ENCODE measurements around the gene ABLIM1. TPM values are rescaled to one million over a fixed set of nuclear protein-coding genes. Genes with fewer than 3 reads are reported as not detected.

The ABLIM1 gene
- total RNA-seq, 1 donor from 2014 or later = 70.0 TPM

DNA sequence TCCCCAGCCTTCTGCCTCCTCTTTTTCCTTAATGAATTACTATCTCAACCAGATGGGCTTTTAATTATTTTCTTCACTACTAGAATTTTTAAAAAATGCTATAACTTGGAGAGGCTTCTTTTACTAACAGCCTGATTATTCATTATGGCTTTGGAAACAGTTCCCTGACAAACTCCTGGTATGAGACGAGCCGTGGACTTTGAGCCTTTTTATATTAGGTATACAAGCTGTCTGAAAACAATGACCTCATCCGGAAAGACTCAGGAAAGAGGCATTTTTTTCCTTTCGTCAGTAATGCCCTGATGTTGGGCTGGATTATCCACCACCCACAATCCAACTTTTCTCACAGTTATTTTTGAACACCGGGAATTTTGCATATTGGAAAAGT, 26.7 kb upstream of the ABLIM1 start:
- Histone ChIP-seq H2AFZ (ENCODE audit: low read depth, low read length) (no peak overlapping the region), H3K79me2 (ENCODE audit: insufficient read depth, low read length) (no peaks in the 10 kb centered on the region), H3K4me1 (ENCODE audit: insufficient read depth, low read length) (peaks cover 43% of the 10 kb centered on the region), H3K27ac (ENCODE audit: low read depth, low read length) (peak overlapping the region; percentile 82), H3K4me2 (ENCODE audit: low read length) (peak overlapping the region; percentile 82), H3K27me3 (ENCODE audit: insufficient read depth, low read length) (no peaks in the 10 kb centered on the region), H3K36me3 (ENCODE audit: insufficient read depth, low read length) (no peaks in the 10 kb centered on the region), H4K20me1 (ENCODE audit: insufficient read depth, low read length) (no peaks in the 10 kb centered on the region), H3K9me3 (ENCODE audit: insufficient read depth, low read depth, low read length) (no peaks in the 10 kb centered on the region), H3K9ac (ENCODE audit: low read length) (peak overlapping the region; percentile 67), H3K4me3 (ENCODE audit: insufficient read depth, low read depth, low read length) (peak overlapping the region; percentile 31)
- Mint-ChIP-seq H3K4me1 (ENCODE audit: low read depth, unreplicated experiment) (peaks cover 55% of the 10 kb centered on the region), H3K4me3 (ENCODE audit: unreplicated experiment) (no peak overlapping the region), H3K36me3 (ENCODE audit: low read depth, unreplicated experiment) (no peaks in the 10 kb centered on the region), H3K27ac (ENCODE audit: unreplicated experiment) (peak overlapping the region; percentile 86), H3K27me3 (ENCODE audit: low read depth, unreplicated experiment) (no peaks in the 10 kb centered on the region), H3K9me3 (ENCODE audit: unreplicated experiment) (no peaks in the 10 kb centered on the region)
- peak; percentile 91 for FAIRE-seq
- peak; percentile 85 for DNase-seq (ENCODE audit: low read depth)
- TF ChIP-seq, protein P1, sequence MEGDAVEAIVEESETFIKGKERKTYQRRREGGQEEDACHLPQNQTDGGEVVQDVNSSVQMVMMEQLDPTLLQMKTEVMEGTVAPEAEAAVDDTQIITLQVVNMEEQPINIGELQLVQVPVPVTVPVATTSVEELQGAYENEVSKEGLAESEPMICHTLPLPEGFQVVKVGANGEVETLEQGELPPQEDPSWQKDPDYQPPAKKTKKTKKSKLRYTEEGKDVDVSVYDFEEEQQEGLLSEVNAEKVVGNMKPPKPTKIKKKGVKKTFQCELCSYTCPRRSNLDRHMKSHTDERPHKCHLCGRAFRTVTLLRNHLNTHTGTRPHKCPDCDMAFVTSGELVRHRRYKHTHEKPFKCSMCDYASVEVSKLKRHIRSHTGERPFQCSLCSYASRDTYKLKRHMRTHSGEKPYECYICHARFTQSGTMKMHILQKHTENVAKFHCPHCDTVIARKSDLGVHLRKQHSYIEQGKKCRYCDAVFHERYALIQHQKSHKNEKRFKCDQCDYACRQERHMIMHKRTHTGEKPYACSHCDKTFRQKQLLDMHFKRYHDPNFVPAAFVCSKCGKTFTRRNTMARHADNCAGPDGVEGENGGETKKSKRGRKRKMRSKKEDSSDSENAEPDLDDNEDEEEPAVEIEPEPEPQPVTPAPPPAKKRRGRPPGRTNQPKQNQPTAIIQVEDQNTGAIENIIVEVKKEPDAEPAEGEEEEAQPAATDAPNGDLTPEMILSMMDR (IDR thresholded peaks at IDR 0.05; ENCODE audit: insufficient read depth, low read depth, low read length) = no peak
- TF ChIP-seq EZH2 (IDR thresholded peaks at IDR 0.05; ENCODE audit: insufficient read depth, low read length) = no peak

DNA sequence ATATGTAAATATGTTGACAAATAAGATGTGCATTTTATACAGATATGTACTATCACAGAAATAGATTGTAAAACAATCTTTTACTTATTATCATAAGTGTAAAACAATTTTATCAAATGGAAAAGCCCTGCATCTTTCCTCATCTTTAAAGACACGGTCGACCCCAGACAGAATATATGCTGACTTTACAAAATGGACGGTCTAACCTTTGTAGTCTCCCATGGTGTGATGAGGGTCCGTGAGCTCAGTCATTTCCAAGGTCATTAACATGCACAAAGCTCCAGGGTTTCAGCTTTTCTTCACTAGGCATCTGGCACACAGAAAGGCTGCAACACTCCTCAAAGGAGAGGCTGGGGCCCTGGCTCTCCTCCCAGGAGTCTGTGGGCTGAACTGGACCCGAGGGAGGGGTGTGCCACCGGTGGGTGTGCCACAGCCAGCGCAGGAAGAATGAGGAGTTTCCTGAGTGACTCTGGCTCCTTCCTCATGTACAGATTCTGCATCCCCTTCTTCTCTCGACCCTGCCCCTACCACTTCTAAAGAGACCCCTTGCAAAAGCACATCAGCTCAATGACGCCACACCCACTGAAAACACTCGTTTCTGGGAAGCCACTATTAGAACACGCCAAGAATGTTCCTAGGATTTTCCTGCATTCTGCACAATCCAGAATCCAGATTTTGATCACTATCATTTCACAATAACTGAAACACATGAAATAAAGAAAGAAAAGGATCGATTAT, 26.2 kb upstream of the ABLIM1 start:
- Histone ChIP-seq H3K9me3 (ENCODE audit: insufficient read depth, low read depth, low read length) (no peaks in the 10 kb centered on the region), H3K79me2 (ENCODE audit: insufficient read depth, low read length) (no peaks in the 10 kb centered on the region), H3K36me3 (ENCODE audit: insufficient read depth, low read length) (no peaks in the 10 kb centered on the region), H3K27me3 (ENCODE audit: insufficient read depth, low read length) (no peaks in the 10 kb centered on the region), H3K4me2 (ENCODE audit: low read length) (peak overlapping the region; percentile 82), H3K4me1 (ENCODE audit: insufficient read depth, low read length) (peaks cover 43% of the 10 kb centered on the region), H3K9ac (ENCODE audit: low read length) (peak overlapping the region; percentile 67), H3K4me3 (ENCODE audit: insufficient read depth, low read depth, low read length) (peak overlapping the region; percentile 31), H2AFZ (ENCODE audit: low read depth, low read length) (peak overlapping the region; percentile 28), H3K27ac (ENCODE audit: low read depth, low read length) (peak overlapping the region; percentile 82), H4K20me1 (ENCODE audit: insufficient read depth, low read length) (no peaks in the 10 kb centered on the region)
- H3K4me3 Mint-ChIP-seq (ENCODE audit: unreplicated experiment) = peak overlapping the region; percentile 4
- no peaks in the 10 kb centered on the region for H3K36me3 Mint-ChIP-seq (ENCODE audit: low read depth, unreplicated experiment)
- H3K9me3 Mint-ChIP-seq (ENCODE audit: unreplicated experiment) = no peaks in the 10 kb centered on the region
- FAIRE-seq = no peak
- DNase-seq (ENCODE audit: low read depth) = peak; percentile 70
- peaks cover 55% of the 10 kb centered on the region for H3K4me1 Mint-ChIP-seq (ENCODE audit: low read depth, unreplicated experiment)
- H3K27me3 Mint-ChIP-seq (ENCODE audit: low read depth, unreplicated experiment) = no peaks in the 10 kb centered on the region
- TF ChIP-seq, protein P1 (IDR thresholded peaks at IDR 0.05; ENCODE audit: insufficient read depth, low read depth, low read length) = no peak
- TF ChIP-seq EZH2 (IDR thresholded peaks at IDR 0.05; ENCODE audit: insufficient read depth, low read length) = no peak
- peak overlapping the region; percentile 86 for H3K27ac Mint-ChIP-seq (ENCODE audit: unreplicated experiment)

DNA sequence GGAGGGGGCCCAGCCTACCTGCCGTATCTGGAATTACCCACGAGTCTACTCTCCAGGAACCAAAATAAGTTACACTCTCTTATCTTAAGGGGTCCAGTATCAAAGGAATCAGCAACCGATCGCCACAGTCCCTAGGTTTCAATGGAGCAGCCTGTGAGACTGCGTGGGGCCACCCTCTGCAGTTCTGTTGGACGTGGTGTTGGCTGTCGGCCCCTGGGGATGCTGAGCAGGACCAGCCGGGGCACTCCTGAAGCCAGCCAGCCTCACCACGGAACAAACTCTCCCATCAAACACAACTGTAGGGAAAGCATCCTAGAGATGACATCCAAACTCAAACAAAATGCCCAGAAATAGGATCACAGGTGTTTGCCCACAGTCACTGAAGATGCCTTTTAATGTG, 25.5 kb upstream of the ABLIM1 start:
- H3K9ac ChIP-seq (ENCODE audit: low read length) = peak overlapping the region; percentile 19
- peaks cover 59% of the 10 kb centered on the region for H3K4me1 Mint-ChIP-seq (ENCODE audit: low read depth, unreplicated experiment)

More for the DNA sequence above, 25.5 kb upstream of the ABLIM1 start:
- H3K27ac ChIP-seq (ENCODE audit: low read depth, low read length) = peak overlapping the region; percentile 82
- no peaks in the 10 kb centered on the region for H3K79me2 ChIP-seq (ENCODE audit: insufficient read depth, low read length)
- no peaks in the 10 kb centered on the region for H3K27me3 ChIP-seq (ENCODE audit: insufficient read depth, low read length)
- H3K36me3 ChIP-seq (ENCODE audit: insufficient read depth, low read length) = no peaks in the 10 kb centered on the region
- no peaks in the 10 kb centered on the region for H3K36me3 Mint-ChIP-seq (ENCODE audit: low read depth, unreplicated experiment)
- no peak overlapping the region for H2AFZ ChIP-seq (ENCODE audit: low read depth, low read length)
- H4K20me1 ChIP-seq (ENCODE audit: insufficient read depth, low read length) = no peaks in the 10 kb centered on the region
- no peak overlapping the region for H3K4me3 Mint-ChIP-seq (ENCODE audit: unreplicated experiment)
- peak overlapping the region; percentile 68 for H3K27ac Mint-ChIP-seq (ENCODE audit: unreplicated experiment)
- no peaks in the 10 kb centered on the region for H3K27me3 Mint-ChIP-seq (ENCODE audit: low read depth, unreplicated experiment)
- TF ChIP-seq, protein P1 (IDR thresholded peaks at IDR 0.05; ENCODE audit: insufficient read depth, low read depth, low read length) = no peak
- no peak for TF ChIP-seq EZH2 (IDR thresholded peaks at IDR 0.05; ENCODE audit: insufficient read depth, low read length)
- FAIRE-seq = no peak
- no peak overlapping the region for H3K4me3 ChIP-seq (ENCODE audit: insufficient read depth, low read depth, low read length)
- H3K9me3 Mint-ChIP-seq (ENCODE audit: unreplicated experiment) = no peaks in the 10 kb centered on the region
- H3K4me1 ChIP-seq (ENCODE audit: insufficient read depth, low read length) = peaks cover 43% of the 10 kb centered on the region
- peak overlapping the region; percentile 58 for H3K4me2 ChIP-seq (ENCODE audit: low read length)
- no peaks in the 10 kb centered on the region for H3K9me3 ChIP-seq (ENCODE audit: insufficient read depth, low read depth, low read length)
- DNase-seq (ENCODE audit: low read depth) = no peak
